GM18499 (cell line): Measurements from ENCODE around the gene STX8.
"Not testable (repeated sequence)": the region's sequence is repeated elsewhere in the genome, so short reads cannot be mapped to it uniquely, and the experiment has no call there.

Source experiments
- ATAC-seq: cut with Tn5 transposase; IDR thresholded peaks from one replicate; pipeline ENCODE4 v1.9.1; 2021; ENCODE audit warnings: moderate number of reproducible peaks; ENCODE audit not compliant: insufficient read depth, unreplicated experiment

Gene STX8

GRCh38 chr17:9575381-9576101, at the start of gene STX8:
STX8 (minus strand) TSS chr17:9575820; CDS start chr17:9575808, 12 bp downstream.
- peak; percentile 45 for ATAC-seq

GRCh38 chr17:9622961-9623360, 47.3 kb upstream of the STX8 start:
- ATAC-seq, result no peak

- no peak for ATAC-seq
Observed at GRCh38 chr17:9615486-9615885, 39.9 kb upstream of the STX8 start.

GRCh38 chr17:9612006-9612405, 36.4 kb upstream of the STX8 start:
- ATAC-seq, result no peak

GRCh38 chr17:9611557-9611956, 35.9 kb upstream of the STX8 start:
- ATAC-seq, result no peak

GRCh38 chr17:9607058-9607457, 31.4 kb upstream of the STX8 start:
- not testable (repeated sequence) for ATAC-seq

- ATAC-seq, result no peak
Observed at GRCh38 chr17:9606453-9606852, 30.8 kb upstream of the STX8 start.

GRCh38 chr17:9604583-9604982, 29.0 kb upstream of the STX8 start:
- ATAC-seq, result not testable (repeated sequence)

- ATAC-seq, result no peak
Observed at GRCh38 chr17:9598661-9599060, 23.0 kb upstream of the STX8 start.

- ATAC-seq, result not testable (repeated sequence)
Observed at GRCh38 chr17:9597638-9598037, 22.0 kb upstream of the STX8 start.

GRCh38 chr17:9594065-9594464, 18.4 kb upstream of the STX8 start:
- no peak for ATAC-seq

- ATAC-seq, result no peak
Observed at GRCh38 chr17:9587969-9588656, 12.5 kb upstream of the STX8 start.

GRCh38 chr17:9577373-9577709, 1.7 kb upstream of the STX8 start:
- ATAC-seq, result no peak

GRCh38 chr17:9576521-9577372, 1.1 kb upstream of the STX8 start, which contains the start of gene CFAP52:
CFAP52 (plus strand) TSS chr17:9576642; CDS start chr17:9576696, 54 bp downstream.
- no peak for ATAC-seq

GRCh38 chr17:9571201-9571600, 4.4 kb downstream of the STX8 start:
- ATAC-seq, result no peak

GRCh38 chr17:9568957-9569588, 6.5 kb downstream of the STX8 start:
- ATAC-seq, result no peak

- ATAC-seq, result no peak
Observed at GRCh38 chr17:9568004-9568403, 7.6 kb downstream of the STX8 start.

- ATAC-seq, result not testable (repeated sequence)
Observed at GRCh38 chr17:9566739-9567138, 8.9 kb downstream of the STX8 start.

GRCh38 chr17:9566067-9566466, 9.6 kb downstream of the STX8 start:
- ATAC-seq, result no peak

- no peak for ATAC-seq
Observed at GRCh38 chr17:9564104-9564503, 11.5 kb downstream of the STX8 start.
